Activated gamma-delta T cell (primary cell): ENCODE data around the gene CD200.
"Not testable (repeated sequence)": the region's sequence is repeated elsewhere in the genome, so short reads cannot be mapped to it uniquely, and the experiment has no call there.

Experiments used
- DNase-seq: peaks from one replicate; lab custom pipeline; 2025; lab: John Stamatoyannopoulos, UW

The CD200 gene

GRCh38 chr3:112388972-112389371 lies 56.0 kb downstream of the CD200 start:
- no peak for DNase-seq

- no peak for DNase-seq
These were observed 57.0 kb downstream of the CD200 start for GRCh38 chr3:112389961-112390360.

- no peak for DNase-seq
These were observed 58.1 kb downstream of the CD200 start for GRCh38 chr3:112390783-112391641.

GRCh38 chr3:112391648-112392047 lies 58.7 kb downstream of the CD200 start:
- DNase-seq = no peak

GRCh38 chr3:112392393-112393359 lies 59.7 kb downstream of the CD200 start:
- no peak for DNase-seq

GRCh38 chr3:112393360-112393728 lies 60.4 kb downstream of the CD200 start:
- no peak for DNase-seq

- DNase-seq = no peak
These were observed 61.2 kb downstream of the CD200 start for GRCh38 chr3:112394003-112394640.

- DNase-seq = no peak
These were observed 62.4 kb downstream of the CD200 start for GRCh38 chr3:112395181-112395895.

GRCh38 chr3:112395896-112396290 lies 62.9 kb downstream of the CD200 start:
- no peak for DNase-seq

GRCh38 chr3:112397556-112397955 lies 64.6 kb downstream of the CD200 start:
- DNase-seq = no peak

- no peak for DNase-seq
These were observed 66.1 kb downstream of the CD200 start for GRCh38 chr3:112399064-112399463.

- DNase-seq = not testable (repeated sequence)
These were observed 66.6 kb downstream of the CD200 start for GRCh38 chr3:112399554-112399953.

- not testable (repeated sequence) for DNase-seq
These were observed 67.4 kb downstream of the CD200 start for GRCh38 chr3:112400317-112400716.

GRCh38 chr3:112401617-112402016 lies 68.7 kb downstream of the CD200 start:
- DNase-seq = no peak

GRCh38 chr3:112403103-112403502 lies 70.1 kb downstream of the CD200 start:
- DNase-seq = no peak

GRCh38 chr3:112404924-112405549 lies 72.1 kb downstream of the CD200 start:
- DNase-seq = not testable (repeated sequence)

- DNase-seq = no peak
These were observed 72.9 kb downstream of the CD200 start for GRCh38 chr3:112405845-112406244.

GRCh38 chr3:112407214-112407887 lies 74.4 kb downstream of the CD200 start:
- DNase-seq = no peak

- no peak for DNase-seq
These were observed 75.1 kb downstream of the CD200 start for GRCh38 chr3:112407888-112408702.

GRCh38 chr3:112409041-112409440 lies 76.1 kb downstream of the CD200 start:
- no peak for DNase-seq
